ENCODE data around the gene JPH2. TPM values are rescaled to one million over a fixed set of nuclear protein-coding genes. Genes with fewer than 3 reads are reported as not detected.

JPH2 gene
- total RNA-seq, 1 experiment from 2014 or later = 15.8 TPM

- Histone ChIP-seq H3K27ac (ENCODE audit: low read length) (peak overlapping the region; percentile 97; the same call in 1 of the 2 replicates), H3K9ac (ENCODE audit: low read length) (no peak overlapping the region), H2AFZ (ENCODE audit: low read length) (no peak overlapping the region), H3K4me2 (ENCODE audit: low read length) (no peak overlapping the region), H3K27me3 (ENCODE audit: low read length) (no peaks in the 10 kb centered on the region), H4K20me1 (ENCODE audit: low read length) (no peaks in the 10 kb centered on the region), H3K36me3 (ENCODE audit: low read depth, low read length) (no peaks in the 10 kb centered on the region), H3K9me3 (ENCODE audit: low read length) (no peaks in the 10 kb centered on the region), H3K79me2 (ENCODE audit: low read length) (peaks cover 4% of the 10 kb centered on the region), H3K4me1 (ENCODE audit: insufficient read depth, low read length) (peaks cover 60% of the 10 kb centered on the region), H3K9me2 (replicated peaks; ENCODE audit: low read length) (no peaks in the 10 kb centered on the region), H3F3A (ENCODE audit: low read length, unreplicated experiment) (peaks cover 14% of the 10 kb centered on the region), H3K4me3 (ENCODE audit: low read length) (no peak overlapping the region)
- DNase-seq (no peak), ATAC-seq (no peak)
- CTCF ChIA-PET = no interaction called here
- TF ChIP-seq CTCF (conservative IDR thresholded peaks at IDR 0.05; ENCODE audit: low read depth, low read length) = no peak
- TF ChIP-seq EZH2 (IDR thresholded peaks at IDR 0.05; ENCODE audit: low read length, unreplicated experiment) = no peak
- TF ChIP-seq EZH2phosphoT487 (IDR thresholded peaks at IDR 0.05; ENCODE audit: borderline replicate concordance, low read length) = no peak
- intact Hi-C loops (cut with micrococcal nuclease) = no loop called here
- POLR2A ChIA-PET (ENCODE audit: unreplicated experiment) = no interaction called here
- BruUV-seq (replicated peaks) = no TSS peak
Observed at GRCh38 chr20:44174996-44175765, 11.8 kb downstream of the JPH2 start.

- no peaks in the 10 kb centered on the region for H3K27me3 ChIP-seq (ENCODE audit: low read length)
- no TSS peak for BruUV-seq (replicated peaks)
- intact Hi-C loops (cut with micrococcal nuclease) = no loop called here
- peaks cover 7% of the 10 kb centered on the region for H3K79me2 ChIP-seq (ENCODE audit: low read length)
- TF ChIP-seq CTCF (conservative IDR thresholded peaks at IDR 0.05; ENCODE audit: low read depth, low read length) (no peak), EZH2phosphoT487 (IDR thresholded peaks at IDR 0.05; ENCODE audit: borderline replicate concordance, low read length) (no peak), EZH2 (IDR thresholded peaks at IDR 0.05; ENCODE audit: low read length, unreplicated experiment) (no peak)
- peaks cover 14% of the 10 kb centered on the region for H3F3A ChIP-seq (ENCODE audit: low read length, unreplicated experiment)
- ChIA-PET CTCF (no interaction called here), POLR2A (ENCODE audit: unreplicated experiment) (no interaction called here)
- H4K20me1 ChIP-seq (ENCODE audit: low read length) = no peaks in the 10 kb centered on the region
- H2AFZ ChIP-seq (ENCODE audit: low read length) = peak overlapping the region; percentile 15; the same call in 1 of the 2 replicates
- peaks cover 55% of the 10 kb centered on the region for H3K4me1 ChIP-seq (ENCODE audit: insufficient read depth, low read length)
- H3K9ac ChIP-seq (ENCODE audit: low read length) = peak overlapping the region; percentile 77
- DNase-seq = peak; percentile 61
- no peaks in the 10 kb centered on the region for H3K36me3 ChIP-seq (ENCODE audit: low read depth, low read length)
- no peaks in the 10 kb centered on the region for H3K9me2 ChIP-seq (replicated peaks; ENCODE audit: low read length)
- no peaks in the 10 kb centered on the region for H3K9me3 ChIP-seq (ENCODE audit: low read length)
- peak overlapping the region; percentile 75 for H3K4me2 ChIP-seq (ENCODE audit: low read length)
- ATAC-seq = no peak
- peak overlapping the region; percentile 97 for H3K27ac ChIP-seq (ENCODE audit: low read length)
- no peak overlapping the region for H3K4me3 ChIP-seq (ENCODE audit: low read length)
Observed at GRCh38 chr20:44173846-44174245, 13.1 kb downstream of the JPH2 start.

- Histone ChIP-seq H3K9me3 (ENCODE audit: low read length) (no peaks in the 10 kb centered on the region), H3K27me3 (ENCODE audit: low read length) (no peaks in the 10 kb centered on the region), H3K36me3 (ENCODE audit: low read depth, low read length) (no peaks in the 10 kb centered on the region), H3K4me1 (ENCODE audit: insufficient read depth, low read length) (peaks cover 58% of the 10 kb centered on the region), H4K20me1 (ENCODE audit: low read length) (no peaks in the 10 kb centered on the region), H3K27ac (ENCODE audit: low read length) (peak overlapping the region; percentile 97), H3K9ac (ENCODE audit: low read length) (peak overlapping the region; percentile 77), H3K4me3 (ENCODE audit: low read length) (peak overlapping the region; percentile 11; the same call in 1 of the 2 replicates), H3K4me2 (ENCODE audit: low read length) (peak overlapping the region; percentile 75), H3F3A (ENCODE audit: low read length, unreplicated experiment) (peaks cover 14% of the 10 kb centered on the region), H2AFZ (ENCODE audit: low read length) (peak overlapping the region; percentile 15; the same call in 1 of the 2 replicates), H3K79me2 (ENCODE audit: low read length) (peaks cover 7% of the 10 kb centered on the region), H3K9me2 (replicated peaks; ENCODE audit: low read length) (no peaks in the 10 kb centered on the region)
- ATAC-seq = peak; percentile 39
- POLR2A ChIA-PET (ENCODE audit: unreplicated experiment) = interaction anchor here (0.5 kb wide), 1 partner anchor 300 kb away, joined by 5 read pairs; no protein-coding TSS in a partner anchor
- intact Hi-C loops (cut with micrococcal nuclease) = no loop called here
- DNase-seq = peak; percentile 85
- CTCF ChIA-PET = interaction anchor here (1.5 kb wide), 1 partner anchor 17 kb away, joined by 10 read pairs; no protein-coding TSS in a partner anchor
- BruUV-seq (replicated peaks) = no TSS peak
- TF ChIP-seq CTCF (conservative IDR thresholded peaks at IDR 0.05; ENCODE audit: low read depth, low read length) (no peak), EZH2 (IDR thresholded peaks at IDR 0.05; ENCODE audit: low read length, unreplicated experiment) (no peak), EZH2phosphoT487 (IDR thresholded peaks at IDR 0.05; ENCODE audit: borderline replicate concordance, low read length) (no peak)
Observed at GRCh38 chr20:44173116-44173515, 13.9 kb downstream of the JPH2 start.

Measured in PC-3 (cell line).